ENCODE data around the gene PPP2R2C.

The PPP2R2C gene

DNA sequence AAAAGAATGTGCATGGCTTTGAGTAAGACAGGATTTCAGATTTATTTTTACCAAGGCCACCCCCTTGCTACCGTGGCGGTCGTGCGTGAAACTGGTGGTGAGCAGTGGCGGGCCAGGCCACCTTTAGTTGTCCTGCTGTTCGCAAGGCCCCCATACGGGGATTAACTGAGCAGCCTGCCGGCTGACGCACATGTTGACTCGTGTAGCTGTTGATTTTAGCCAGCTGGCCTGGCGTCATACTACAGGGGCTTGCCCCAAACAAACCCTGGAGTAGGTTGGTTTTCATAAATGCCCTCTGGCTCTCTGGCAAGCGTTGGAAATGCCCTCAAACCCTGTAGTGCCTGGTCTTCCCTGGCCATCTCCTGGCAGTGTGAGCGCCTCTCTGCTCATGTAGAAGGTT, 174.4 kb downstream of the PPP2R2C start:
- no peak for DNase-seq

DNA sequence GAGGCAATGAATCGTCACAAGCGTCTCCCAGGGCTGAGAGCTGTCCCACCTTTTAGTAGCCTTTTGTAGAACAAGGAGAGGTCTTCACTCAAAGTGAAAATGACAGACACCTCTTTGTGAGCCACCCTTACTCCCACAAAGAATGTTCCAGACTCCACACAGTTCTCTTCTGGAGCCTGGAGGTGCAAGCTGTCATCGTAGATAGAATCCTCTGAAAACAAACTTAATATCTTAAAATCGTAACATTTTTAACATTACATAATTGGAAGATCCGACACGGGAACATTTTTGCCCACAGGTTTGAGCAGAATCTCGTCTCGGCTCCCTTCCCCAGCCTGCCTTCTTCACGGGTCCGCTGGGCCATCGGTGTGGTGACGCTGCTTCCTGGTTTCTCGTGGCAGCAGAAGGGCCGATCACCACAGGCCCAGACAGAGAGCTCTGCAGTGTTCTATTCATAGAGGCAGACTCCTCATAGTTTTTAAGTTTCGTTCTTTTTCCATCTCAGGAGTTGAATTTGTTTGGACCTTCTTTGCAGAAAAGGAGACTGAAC, 175.1 kb downstream of the PPP2R2C start:
- no peak for DNase-seq

DNA sequence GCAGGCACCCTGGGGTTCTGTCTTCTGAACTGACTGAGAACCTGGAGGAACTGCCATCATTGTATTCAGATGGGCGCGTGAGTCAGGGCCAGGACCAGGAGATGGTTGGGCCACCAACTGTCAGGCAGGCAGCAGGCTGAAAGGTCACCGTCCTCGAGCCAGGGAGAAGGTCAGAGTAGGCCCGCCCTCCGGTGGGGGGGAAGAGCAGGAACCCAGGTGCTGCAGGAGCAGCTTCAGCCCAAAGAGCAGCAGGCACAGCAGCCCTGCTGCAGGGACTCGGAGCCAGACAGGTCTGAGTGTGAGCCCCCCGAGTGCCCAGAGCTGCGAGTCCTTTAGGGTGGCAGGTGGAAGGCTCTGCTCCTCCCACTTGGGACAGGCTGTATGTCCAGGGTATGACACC, 176.4 kb downstream of the PPP2R2C start:
- no peak for DNase-seq

DNA sequence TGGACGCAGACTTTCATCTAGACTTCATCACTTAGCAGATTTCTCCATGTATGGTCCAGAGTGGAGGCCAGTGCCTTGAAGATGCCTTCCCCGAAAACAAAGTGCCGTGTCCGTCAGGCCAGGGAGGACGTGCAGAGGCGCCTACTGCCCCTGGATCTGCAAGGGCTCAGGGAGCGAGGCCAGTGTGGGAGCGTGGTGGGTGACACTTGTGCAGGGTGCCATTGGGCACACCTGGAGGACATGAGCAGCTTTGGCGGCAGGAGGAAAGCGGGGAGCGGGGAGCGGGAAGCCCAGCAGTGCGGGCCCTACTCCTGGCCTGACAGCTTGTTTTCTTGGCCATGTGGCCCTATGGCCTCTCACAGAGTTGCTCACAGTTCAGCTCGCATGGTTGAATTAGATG, 176.9 kb downstream of the PPP2R2C start:
- no peak for DNase-seq

DNA sequence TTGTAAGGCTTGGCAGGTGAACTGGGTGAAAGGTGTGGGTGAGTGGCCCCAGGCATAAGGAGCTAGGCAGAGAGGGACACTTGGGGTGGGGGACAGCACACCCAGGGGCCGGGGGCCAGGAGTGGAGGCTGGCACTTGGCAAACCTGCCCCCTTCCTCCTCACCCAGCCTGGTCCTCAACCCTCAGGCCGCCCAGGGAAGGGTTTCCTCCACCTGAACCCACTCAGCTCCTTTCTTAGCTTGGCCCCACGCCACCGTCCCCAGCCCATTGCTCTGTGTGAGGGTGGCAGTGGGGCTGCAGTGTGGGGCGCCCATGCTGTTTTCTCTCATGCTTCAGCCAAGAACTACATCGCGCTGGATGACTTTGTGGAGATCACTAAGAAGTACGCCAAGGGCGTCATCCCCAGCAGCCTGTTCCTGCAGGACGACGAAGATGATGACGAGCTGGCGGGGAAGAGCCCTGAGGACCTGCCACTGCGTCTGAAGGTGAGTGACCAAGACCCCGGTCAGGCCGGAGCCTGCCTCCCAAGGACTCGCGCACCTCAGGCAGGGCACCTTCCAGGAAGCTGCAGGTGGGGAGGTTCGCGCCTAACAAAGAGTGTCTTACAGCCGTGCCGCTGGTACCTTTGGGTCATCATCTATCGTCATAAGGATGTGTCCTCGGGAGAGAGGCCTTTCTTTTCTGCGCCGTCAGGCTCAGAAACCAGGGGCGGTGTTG, 177.6 kb downstream of the PPP2R2C start:
- no peak for DNase-seq

DNA sequence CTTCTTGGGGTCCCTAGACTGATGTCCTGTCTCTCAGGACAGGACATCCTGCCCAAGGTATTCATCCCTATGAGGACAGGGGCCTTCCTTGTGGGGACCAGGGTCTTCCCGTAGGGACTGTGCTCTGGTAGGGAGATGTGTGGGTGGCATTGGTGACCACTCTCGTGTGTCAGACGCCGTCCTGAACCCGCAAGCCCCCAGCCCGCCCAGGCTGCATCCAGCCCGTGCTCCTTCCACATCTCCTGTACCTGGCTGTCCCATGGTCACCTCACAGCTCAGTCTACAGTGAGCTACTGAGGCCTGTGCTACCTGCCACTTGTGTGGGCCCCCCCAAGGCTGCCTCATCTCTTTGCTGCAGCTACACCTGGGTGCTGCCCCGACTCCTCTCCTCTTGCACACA, 178.8 kb downstream of the PPP2R2C start:
- no peak for DNase-seq

DNA sequence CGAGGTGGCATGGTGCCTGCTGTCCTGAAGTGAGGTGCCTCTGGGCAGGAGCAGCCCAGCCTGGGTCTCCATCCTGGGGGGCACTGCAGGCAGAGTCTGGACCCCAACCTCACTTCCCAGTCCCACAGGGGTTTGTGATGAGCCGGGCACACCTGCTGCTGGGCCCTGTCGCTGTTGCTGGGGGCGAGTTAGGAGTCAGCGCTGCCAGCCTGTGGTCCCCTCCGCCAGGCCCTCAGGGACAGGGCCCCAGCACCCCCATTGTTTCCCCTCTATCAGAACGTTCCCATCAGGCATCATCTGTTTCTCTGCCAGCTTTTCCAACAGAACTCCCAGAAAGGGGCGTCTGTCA, 179.3 kb downstream of the PPP2R2C start:
- DNase-seq = no peak

DNA sequence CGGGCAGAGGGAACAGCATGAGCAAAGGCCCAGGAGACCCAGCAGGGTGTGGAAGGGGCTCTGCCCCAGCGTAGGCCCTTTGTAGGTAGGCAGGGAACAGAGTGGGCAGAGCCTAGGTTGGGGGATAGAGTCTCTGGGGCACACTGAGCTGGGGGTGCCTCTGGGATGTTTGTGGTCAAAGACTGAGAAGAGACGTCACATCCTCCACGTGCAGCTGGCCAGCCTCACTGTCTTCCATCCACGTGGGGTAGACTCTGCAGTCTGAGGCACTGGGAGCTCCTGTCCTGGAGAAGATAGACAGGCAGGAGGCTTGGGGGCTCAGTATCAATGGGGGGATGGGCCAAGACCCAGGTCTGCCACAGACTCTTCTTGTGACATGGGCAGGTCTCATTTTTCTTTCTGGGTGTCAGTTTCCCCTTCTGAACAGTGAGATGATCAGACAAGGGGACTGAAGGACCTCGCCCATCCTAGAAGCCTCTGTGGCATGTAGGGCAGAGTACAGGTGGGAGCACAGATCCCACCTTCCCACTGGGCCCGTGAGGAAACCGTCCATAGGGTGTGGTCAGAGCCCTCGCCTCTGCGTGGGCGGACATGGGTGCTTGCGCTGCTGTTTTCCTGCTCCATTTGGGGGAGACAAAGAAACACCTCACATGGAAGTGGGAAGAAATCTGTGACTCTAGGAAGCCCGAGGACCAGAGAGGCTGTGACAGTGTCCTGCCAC, 179.9 kb downstream of the PPP2R2C start:
- no peak for DNase-seq

DNA sequence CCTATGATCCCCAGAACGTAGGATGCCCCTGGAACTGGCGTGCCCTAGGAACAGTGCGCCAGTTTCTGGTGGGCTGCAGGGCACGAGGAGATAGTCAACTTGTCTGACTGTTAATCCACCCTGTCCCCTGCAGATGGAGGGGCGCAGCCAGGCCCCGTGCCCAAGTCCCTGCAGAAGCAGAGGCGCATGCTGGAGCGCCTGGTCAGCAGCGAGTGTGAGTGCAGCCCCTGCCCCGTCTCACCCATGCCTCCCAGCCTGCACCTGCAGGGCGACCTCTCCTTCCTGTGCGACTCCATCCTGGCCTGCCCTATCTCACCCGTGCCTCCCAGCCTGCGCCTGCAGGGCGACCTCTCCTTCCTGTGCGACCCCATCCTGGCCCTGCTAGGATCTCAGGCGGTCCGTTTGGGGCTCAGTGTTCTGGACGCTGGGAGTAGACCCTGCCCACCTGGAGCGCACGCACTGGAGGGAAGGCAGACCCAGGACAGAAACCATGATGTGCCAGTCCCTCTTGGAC, 180.6 kb downstream of the PPP2R2C start:
- no peak for DNase-seq

DNA sequence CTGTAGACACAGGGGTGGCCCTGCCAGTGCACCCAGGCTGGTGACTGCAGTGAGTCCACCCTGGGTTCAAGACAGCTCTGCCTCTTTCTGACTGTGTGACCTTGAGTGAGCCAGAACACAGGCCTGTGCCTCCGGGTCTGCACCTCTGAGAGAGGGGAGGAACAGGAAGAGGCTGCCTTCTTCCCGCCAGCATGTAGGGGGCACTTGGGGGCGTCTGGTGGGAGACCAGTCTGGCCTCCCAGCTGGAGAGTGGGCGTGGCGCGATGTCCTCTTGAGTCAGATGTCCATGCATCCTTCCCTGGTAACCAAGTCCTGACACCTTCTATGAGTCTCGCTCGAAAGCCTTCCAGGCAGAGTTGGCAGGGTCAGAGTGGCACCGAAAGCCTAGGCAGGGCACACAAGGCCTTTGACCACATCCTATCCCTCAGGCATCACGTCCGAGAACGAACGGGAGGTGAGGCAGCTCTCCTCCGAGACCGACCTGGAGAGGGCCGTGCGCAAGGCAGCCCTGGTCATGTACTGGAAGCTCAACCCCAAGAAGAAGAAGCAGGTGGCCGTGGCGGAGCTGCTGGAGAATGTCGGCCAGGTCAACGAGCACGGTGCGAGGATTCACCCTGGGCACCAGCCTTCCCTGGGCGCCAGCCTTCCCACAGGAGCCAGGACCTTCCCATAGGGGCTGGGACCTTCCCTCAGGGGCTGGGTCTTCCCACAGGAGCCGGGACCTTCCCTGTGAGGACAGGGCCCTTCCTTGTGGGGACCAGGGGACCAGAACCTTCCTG, 181.5 kb downstream of the PPP2R2C start:
- no peak for DNase-seq

DNA sequence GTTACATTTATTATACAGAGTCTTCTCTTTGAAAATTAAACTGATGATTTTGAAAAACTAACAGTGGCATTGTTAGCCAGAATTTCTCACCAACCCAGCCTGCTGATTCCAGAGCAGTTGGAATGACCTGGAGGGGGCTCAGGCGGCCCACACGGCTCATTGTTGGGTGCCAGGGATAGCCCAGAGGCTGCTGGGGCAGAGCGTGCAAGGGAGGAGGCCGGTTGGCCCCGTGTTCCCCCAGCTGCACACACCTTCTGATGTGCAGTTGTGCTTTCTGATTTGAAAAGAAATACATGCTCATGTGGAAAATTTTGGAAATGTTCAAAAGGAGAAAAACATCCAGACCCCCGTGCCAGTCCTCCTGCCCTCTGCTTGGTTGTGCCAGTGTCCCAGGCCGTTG, 182.2 kb downstream of the PPP2R2C start:
- DNase-seq = no peak

DNA sequence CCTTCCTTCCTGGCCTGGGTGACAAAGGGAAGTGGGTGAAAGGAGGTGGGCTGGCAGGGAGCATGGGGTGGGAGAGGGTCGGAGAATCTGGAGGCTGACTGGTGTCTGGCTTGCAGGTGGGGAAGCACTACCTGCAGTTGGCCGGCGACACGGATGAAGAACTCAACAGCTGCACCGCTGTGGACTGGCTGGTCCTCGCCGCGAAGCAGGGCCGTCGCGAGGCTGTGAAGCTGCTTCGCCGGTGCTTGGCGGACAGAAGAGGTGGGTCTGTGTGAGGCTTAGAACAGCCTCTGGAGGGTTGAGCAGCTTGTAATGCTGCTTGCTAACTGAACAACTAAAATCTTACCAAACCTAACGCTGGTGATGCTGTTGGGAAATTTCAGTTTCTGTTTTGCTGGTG, 183.5 kb downstream of the PPP2R2C start:
- no peak for DNase-seq

DNA sequence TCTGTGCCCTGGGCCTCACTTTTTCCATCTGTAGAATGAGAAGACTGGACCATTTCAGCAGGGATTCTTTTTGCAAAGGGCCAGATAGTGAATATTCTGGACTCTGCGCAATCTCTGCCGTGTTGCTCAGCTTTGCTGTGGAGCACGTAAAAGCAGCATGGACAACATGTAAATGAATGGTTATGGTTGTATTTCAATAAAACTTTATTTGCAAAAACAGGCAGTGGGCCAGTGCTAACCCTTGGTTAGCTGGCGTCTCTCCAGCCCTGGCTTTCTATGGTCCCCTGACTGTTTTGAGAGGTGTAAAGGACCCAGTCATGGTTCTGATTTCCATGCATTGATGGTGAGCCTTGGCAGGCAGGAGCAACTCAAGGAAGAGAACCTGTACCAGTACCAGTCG, 184.1 kb downstream of the PPP2R2C start:
- no peak for DNase-seq

DNA sequence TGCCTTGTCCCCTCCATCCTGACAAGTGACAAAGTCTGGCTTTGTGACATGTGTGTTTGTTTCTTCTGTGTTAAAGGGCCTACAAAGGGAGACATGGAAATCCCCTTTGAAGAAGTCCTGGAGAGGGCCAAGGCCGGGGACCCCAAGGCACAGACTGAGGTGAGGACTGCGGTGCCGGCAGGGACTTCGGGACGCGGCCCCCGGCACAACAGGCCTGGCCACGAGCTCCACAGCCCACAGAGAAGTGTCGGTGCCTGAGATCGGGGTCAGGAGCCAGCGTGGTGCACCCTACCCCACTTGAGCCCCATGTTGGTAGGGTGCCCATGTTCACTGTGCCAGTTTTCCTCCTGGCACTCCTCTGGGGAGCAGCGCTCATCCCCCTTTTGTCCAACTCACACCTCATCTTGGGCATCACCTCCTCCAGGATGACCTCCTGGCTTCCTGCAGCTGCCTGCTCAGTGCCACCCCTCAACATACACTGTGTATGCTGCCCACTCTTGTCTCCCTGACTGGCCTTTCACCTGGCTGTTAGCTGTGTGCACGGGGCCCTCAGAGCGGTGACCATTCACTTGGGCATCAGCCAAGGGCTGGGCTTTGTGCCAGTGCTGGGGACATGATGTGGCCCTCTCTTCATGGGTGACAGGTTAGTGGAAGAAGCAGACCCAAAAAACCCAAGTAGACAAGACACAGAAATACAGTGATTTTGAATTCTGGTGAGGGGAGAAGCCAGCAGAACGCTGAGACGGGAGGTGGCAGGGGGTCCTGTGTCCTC, 185.2 kb downstream of the PPP2R2C start:
- DNase-seq = no peak

DNA sequence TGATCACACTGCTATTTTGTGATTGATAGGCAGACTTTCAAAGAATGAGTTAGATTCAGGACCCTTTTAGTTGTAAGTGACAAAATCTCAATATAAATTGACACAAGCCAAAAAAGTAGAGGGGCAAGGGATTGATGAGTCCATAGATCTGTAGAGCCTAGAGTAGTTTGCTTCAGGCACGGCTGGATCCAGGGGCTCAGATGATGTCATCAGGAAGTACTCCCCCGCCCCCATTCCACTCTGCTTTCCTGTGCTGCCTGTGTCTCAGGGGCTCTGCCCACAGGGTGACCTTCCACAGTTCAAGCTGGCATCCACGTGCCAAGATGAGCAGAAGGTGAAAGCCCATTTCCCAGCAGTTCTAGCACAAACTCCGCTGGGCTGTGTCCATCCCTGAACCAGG, 189.1 kb downstream of the PPP2R2C start:
- no peak for DNase-seq

DNA sequence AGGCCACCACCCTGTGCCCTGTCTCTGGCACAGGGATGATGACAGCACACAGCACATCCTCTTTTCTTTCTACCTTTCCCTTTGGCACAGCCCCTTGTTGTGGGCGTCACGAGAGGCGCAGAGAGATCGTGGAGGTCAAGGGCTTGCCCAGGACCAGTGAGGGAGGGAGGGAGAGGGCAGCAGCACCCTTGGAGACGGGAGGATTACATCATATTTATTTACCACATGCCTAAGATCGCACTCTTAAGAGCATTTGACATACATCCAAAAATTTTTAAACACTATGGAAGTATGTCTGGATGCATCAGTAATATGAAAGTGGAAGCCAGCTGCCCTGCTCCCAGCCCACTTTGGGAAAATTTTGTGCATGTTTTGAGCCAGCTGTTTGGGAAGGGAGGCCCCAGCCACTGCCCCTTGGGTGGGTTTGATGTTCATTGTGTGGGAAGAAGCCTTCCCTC, 190.1 kb downstream of the PPP2R2C start:
- DNase-seq = no peak

DNA sequence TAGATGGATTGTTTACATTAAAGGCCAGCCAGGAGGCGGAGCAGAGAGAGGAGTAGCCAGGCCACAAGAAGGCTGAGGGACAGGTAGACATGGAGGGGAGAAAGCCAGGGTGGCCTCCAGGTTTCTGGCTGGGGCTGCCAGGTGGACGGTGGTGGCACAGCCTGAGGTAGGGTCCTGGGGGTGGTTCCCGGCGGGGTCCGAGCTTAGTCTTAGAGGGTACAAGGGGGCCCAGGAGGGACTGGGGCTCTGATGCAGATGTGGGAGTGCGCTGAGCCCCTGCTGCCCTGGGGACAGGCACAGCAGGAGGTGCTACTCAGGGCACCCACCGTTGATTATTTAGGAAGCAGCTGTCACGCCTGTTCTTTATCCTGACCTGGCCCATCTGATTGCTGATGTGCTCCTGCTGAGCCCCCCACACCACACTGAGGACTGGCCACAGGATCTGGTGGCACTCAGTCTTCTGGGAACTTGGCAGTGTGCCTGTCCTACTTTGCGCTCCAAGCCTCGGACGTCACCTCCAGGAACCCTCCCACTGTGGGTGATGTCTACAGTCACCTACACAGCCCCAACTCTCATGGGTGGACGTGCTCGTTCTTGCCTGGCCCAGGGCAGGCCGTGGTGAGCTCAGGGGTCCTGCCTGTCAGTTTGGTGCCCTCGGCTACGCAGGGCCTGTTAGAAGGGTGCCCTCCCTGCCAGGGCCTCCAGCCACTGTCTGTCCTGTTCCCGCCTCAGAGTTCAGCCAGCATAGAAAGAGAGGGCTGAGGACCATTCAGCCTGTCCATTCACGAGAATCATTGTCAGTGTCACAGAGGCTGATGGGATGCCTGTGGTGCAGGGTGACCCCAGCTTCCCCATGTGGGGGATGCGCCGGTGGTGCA, 190.7 kb downstream of the PPP2R2C start:
- DNase-seq = no peak

DNA sequence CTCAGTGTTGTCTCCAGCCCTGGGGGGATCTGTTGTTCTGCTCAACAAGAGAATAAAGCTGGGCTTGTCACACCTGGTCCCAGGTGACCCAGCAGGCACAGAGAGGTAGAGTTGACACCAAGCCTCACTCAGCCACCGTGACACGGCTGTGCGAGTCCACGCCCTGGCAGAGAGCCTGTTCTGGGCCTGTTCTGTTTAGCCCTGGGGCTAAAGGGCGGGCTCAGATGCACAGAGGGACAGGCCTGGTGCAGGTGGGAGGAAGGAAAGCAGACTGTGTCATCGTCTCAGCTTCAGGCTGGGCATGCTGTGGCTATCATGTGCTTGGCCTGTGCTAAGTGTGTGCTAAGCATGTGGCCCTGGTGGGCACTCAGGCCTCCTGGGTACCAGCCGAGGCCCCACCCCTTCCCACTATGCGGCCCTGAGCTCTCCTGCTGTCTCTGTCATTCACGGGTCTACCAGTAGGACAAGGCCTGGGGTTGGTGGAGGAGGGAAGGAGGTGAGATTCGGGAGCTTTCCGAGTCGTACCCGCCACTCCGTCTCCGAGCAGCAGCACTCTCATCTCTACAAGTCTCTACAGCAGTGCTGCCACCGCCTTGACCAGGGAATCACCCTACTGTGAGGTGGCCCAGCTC, 191.9 kb downstream of the PPP2R2C start:
- DNase-seq = no peak

DNA sequence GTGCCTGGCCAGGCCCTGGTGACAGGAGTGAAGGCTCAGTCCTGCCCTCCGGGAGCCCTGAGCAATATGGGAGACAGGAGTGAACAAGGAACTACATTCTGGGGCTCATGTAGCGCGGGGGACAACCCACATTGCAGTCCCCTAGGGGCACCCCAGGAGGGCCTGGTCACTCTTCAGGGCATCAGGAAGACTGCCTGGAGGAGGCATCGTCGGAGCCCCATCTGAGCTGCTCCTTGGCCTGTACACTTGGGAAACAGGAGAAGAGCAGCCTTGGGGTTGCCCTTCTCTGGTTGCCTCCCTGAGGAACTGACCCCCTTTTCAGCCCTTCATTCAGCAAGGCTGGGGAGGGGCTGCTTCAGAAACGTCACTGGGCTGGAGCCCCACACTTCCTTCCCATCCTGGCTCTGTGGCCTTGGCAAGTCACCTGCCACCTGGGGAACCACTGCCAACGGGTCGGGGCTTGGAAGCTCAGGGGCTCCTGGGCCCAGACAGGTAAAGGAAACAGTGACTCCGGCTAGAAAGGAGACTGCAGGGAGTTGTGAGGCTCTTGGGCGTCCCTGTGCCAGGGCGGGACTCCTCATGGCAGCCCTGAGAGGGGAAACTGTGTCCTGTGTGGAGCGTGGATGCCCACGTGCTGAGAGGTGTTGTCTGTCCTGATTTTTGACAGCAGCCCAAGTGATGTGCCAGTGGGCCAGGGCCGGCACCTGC, 192.7 kb downstream of the PPP2R2C start:
- no peak for DNase-seq

DNA sequence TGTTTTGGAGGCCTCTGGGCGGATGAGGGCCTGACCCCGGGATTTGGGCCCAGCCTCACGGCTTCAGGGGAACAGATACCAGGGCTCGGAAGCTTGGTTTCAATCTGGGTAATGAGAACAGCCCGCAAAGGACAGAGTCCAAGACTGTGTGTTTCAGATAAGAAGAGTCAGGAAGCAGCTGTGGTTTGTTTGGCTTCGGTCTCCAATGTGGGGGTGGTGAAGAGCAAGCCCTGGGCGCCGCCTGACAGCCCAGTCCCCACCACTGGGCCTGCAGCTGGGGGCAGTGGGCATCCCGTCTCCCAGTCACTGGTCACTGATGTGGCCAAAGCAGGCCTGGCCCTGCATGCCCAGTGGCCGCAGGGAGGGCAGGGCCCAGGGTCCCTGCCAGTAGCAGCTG, 193.6 kb downstream of the PPP2R2C start:
- no peak for DNase-seq
